T-helper 2 cell treated with Interferon-gamma antibody and Interleukin-4, amounts not matched to agents 5 μg/mL and 100 μg/mL, for 36 hours (primary cell): ENCODE measurements around the gene PRKAR1B.
A peak's percentile ranks its signal among the peaks of the same experiment; 100 is the strongest.

Experiments
- DNase-seq: peaks from one replicate; pipeline ENCODE4 v3.0.0; 2021; ENCODE audit warnings: low spot score
- H3K27ac Mint-ChIP-seq: one replicate; pipeline ENCODE4 v1.8.0; 2021; ENCODE audit warnings: mild to moderate bottlenecking, mixed read lengths
- H3K27me3 Mint-ChIP-seq: one replicate; pipeline ENCODE4 v1.8.0; 2021; ENCODE audit warnings: low read depth, mixed read lengths
- H3K36me3 Mint-ChIP-seq: one replicate; pipeline ENCODE4 v1.8.0; 2021; ENCODE audit warnings: low read depth, mixed read lengths
- H3K4me1 Mint-ChIP-seq: one replicate; pipeline ENCODE4 v1.8.0; 2021; ENCODE audit warnings: low read depth, mixed read lengths
- H3K4me3 Mint-ChIP-seq: one replicate; pipeline ENCODE4 v1.8.0; 2022; ENCODE audit warnings: mild to moderate bottlenecking, moderate library complexity, mixed read lengths
- H3K9me3 Mint-ChIP-seq: one replicate; pipeline ENCODE4 v1.8.0; 2021; ENCODE audit warnings: mixed read lengths

The PRKAR1B gene

GRCh38 chr7:534959-535358 is 192.1 kb downstream of the PRKAR1B start:
- no peaks in the 10 kb centered on the region for H3K27me3 Mint-ChIP-seq
- no peak overlapping the region for H3K27ac Mint-ChIP-seq
- no peaks in the 10 kb centered on the region for H3K36me3 Mint-ChIP-seq
- no peaks in the 10 kb centered on the region for H3K4me1 Mint-ChIP-seq
- H3K4me3 Mint-ChIP-seq: no peak overlapping the region
- DNase-seq: no peak
- no peaks in the 10 kb centered on the region for H3K9me3 Mint-ChIP-seq

DNA sequence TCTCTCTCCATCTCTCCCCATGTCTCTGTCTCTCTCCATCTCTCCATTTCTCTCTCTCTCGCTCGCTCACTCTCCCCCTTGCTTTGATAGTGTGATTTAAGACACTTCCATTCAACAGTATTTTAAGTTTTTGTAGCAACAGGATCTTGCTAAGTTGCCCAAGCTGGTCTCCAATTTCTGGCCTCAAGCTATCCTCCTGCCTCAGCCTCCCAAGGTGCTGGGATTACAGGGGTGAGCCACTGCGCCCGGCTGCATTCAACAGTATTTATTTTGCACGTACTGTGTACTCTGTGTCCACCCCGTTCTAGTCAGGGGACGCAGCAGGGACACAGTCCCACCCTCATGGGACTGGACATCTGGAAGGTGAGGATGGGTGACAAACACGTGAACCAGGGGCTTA is 193.0 kb downstream of the PRKAR1B start:
- Mint-ChIP-seq H3K4me1 (no peaks in the 10 kb centered on the region), H3K4me3 (no peak overlapping the region), H3K27ac (no peak overlapping the region), H3K9me3 (no peaks in the 10 kb centered on the region), H3K36me3 (no peaks in the 10 kb centered on the region), H3K27me3 (no peaks in the 10 kb centered on the region)
- no peak for DNase-seq

- H3K4me3 Mint-ChIP-seq: no peak overlapping the region
- no peaks in the 10 kb centered on the region for H3K36me3 Mint-ChIP-seq
- no peak for DNase-seq
- H3K4me1 Mint-ChIP-seq: no peaks in the 10 kb centered on the region
- H3K27me3 Mint-ChIP-seq: no peaks in the 10 kb centered on the region
- H3K27ac Mint-ChIP-seq: no peak overlapping the region
- H3K9me3 Mint-ChIP-seq: no peaks in the 10 kb centered on the region
These were observed 193.8 kb downstream of the PRKAR1B start for GRCh38 chr7:533266-533665.

DNA sequence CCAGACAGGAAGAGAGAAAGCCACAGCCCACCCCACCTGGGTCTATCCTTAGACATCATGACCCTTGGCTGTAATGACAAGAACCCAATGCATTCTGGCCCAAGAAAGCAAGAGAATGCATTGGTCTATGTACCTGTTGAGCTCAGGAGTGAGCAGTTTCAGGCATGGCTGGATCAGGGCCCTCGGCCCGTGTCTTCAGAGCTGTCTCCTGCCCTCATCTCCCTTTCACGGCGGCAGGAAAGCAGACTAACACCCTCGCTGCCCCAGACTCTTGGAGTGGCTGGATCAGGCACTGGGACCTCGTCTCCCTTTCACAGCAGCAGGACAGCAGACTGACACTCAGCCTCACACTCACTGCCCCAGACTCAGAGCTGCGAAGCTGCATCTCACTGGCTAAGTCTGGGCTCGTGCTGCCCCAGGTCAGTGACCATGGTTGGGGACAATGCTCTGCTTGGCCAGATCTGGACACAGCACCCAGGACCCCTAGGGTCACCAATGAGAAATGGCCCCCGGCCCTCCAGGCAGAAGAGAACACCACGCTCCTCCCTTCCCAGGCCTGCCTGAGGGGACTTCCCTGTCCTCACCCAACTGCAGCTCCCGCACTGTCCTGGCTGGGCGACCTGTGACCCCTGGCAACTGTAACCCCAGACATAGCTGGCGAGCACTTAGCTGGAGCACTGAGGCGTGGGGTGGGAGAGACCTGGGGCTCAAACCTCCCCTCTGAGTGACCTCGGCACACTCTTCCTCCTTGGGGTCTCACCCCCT is 194.5 kb downstream of the PRKAR1B start:
- Mint-ChIP-seq H3K36me3 (no peaks in the 10 kb centered on the region), H3K4me3 (no peak overlapping the region), H3K4me1 (no peaks in the 10 kb centered on the region), H3K27ac (no peak overlapping the region), H3K9me3 (no peaks in the 10 kb centered on the region), H3K27me3 (no peaks in the 10 kb centered on the region)
- DNase-seq: no peak

- Mint-ChIP-seq H3K27me3 (no peaks in the 10 kb centered on the region), H3K9me3 (no peaks in the 10 kb centered on the region), H3K27ac (no peak overlapping the region), H3K36me3 (no peaks in the 10 kb centered on the region), H3K4me1 (no peaks in the 10 kb centered on the region), H3K4me3 (no peak overlapping the region)
- no peak for DNase-seq
These were observed 195.3 kb downstream of the PRKAR1B start for GRCh38 chr7:531777-532176.

GRCh38 chr7:528451-528850 is 198.6 kb downstream of the PRKAR1B start:
- peaks cover 17% of the 10 kb centered on the region for H3K27me3 Mint-ChIP-seq
- no peak overlapping the region for H3K4me3 Mint-ChIP-seq
- no peak overlapping the region for H3K27ac Mint-ChIP-seq
- H3K4me1 Mint-ChIP-seq: no peaks in the 10 kb centered on the region
- DNase-seq: no peak
- no peaks in the 10 kb centered on the region for H3K9me3 Mint-ChIP-seq
- H3K36me3 Mint-ChIP-seq: no peaks in the 10 kb centered on the region

DNA sequence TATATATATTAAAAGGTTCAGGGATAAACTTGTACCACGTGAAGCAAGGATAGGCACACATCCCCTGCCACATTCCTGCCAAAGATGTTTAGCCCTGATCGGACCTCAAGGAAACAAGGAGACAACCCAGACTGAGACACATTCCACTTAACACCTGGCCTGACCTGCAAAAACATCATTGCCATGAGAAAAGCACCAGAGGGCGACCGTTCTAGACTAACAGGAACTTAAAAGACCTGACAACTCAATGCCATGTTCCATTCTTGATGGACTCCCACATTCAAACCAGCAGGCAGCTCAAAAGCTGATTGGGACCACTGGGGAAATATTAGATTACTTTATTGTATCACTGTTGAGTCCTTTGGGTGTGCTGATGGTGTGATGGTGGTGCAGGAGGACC is 199.4 kb downstream of the PRKAR1B start:
- H3K36me3 Mint-ChIP-seq: no peaks in the 10 kb centered on the region
- H3K9me3 Mint-ChIP-seq: no peaks in the 10 kb centered on the region
- DNase-seq: no peak
- H3K27ac Mint-ChIP-seq: no peak overlapping the region
- H3K27me3 Mint-ChIP-seq: peaks cover 21% of the 10 kb centered on the region
- H3K4me1 Mint-ChIP-seq: no peaks in the 10 kb centered on the region
- H3K4me3 Mint-ChIP-seq: no peak overlapping the region

GRCh38 chr7:526460-527034 is 200.5 kb downstream of the PRKAR1B start:
- Mint-ChIP-seq H3K4me3 (no peak overlapping the region), H3K36me3 (no peaks in the 10 kb centered on the region), H3K9me3 (no peaks in the 10 kb centered on the region), H3K27me3 (peaks cover 24% of the 10 kb centered on the region), H3K4me1 (no peaks in the 10 kb centered on the region), H3K27ac (no peak overlapping the region)
- DNase-seq: no peak

GRCh38 chr7:525740-526139 is 201.3 kb downstream of the PRKAR1B start:
- no peaks in the 10 kb centered on the region for H3K36me3 Mint-ChIP-seq
- no peaks in the 10 kb centered on the region for H3K4me1 Mint-ChIP-seq
- no peak overlapping the region for H3K27ac Mint-ChIP-seq
- no peak overlapping the region for H3K4me3 Mint-ChIP-seq
- no peaks in the 10 kb centered on the region for H3K9me3 Mint-ChIP-seq
- DNase-seq: no peak
- H3K27me3 Mint-ChIP-seq: peaks cover 32% of the 10 kb centered on the region

- Mint-ChIP-seq H3K4me1 (no peaks in the 10 kb centered on the region), H3K9me3 (no peaks in the 10 kb centered on the region), H3K36me3 (no peaks in the 10 kb centered on the region), H3K27ac (no peak overlapping the region), H3K27me3 (peaks cover 33% of the 10 kb centered on the region), H3K4me3 (no peak overlapping the region)
- DNase-seq: no peak
These were observed 202.3 kb downstream of the PRKAR1B start for GRCh38 chr7:524800-525199.

- no peaks in the 10 kb centered on the region for H3K36me3 Mint-ChIP-seq
- H3K4me3 Mint-ChIP-seq: no peak overlapping the region
- no peak for DNase-seq
- H3K4me1 Mint-ChIP-seq: no peaks in the 10 kb centered on the region
- no peak overlapping the region for H3K27ac Mint-ChIP-seq
- H3K9me3 Mint-ChIP-seq: no peaks in the 10 kb centered on the region
- peaks cover 33% of the 10 kb centered on the region for H3K27me3 Mint-ChIP-seq
These were observed 203.4 kb downstream of the PRKAR1B start for GRCh38 chr7:523347-524336.

DNA sequence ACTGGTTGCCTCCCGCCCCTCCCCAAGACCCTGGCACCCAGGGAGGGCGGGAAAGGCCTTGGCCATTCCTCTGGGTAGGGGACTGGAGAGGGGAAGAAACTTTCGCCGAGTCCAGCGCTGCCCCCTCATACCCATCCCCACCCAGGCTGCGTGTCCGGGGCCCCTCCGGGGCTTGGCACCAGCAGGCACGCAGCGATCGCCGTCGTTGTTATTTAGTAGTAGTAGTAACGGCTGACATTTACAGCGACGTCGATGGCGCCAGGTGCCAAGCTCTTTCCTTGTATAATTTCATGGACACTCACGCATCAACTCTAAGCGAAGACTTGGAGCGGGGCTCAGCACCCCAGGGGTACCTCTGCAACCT is 204.1 kb downstream of the PRKAR1B start:
- H3K4me3 Mint-ChIP-seq: no peak overlapping the region
- no peak for DNase-seq
- H3K27me3 Mint-ChIP-seq: peaks cover 38% of the 10 kb centered on the region
- no peaks in the 10 kb centered on the region for H3K9me3 Mint-ChIP-seq
- no peak overlapping the region for H3K27ac Mint-ChIP-seq
- no peaks in the 10 kb centered on the region for H3K4me1 Mint-ChIP-seq
- no peaks in the 10 kb centered on the region for H3K36me3 Mint-ChIP-seq

- Mint-ChIP-seq H3K4me1 (peaks cover 2% of the 10 kb centered on the region), H3K27me3 (peaks cover 42% of the 10 kb centered on the region), H3K4me3 (no peak overlapping the region), H3K36me3 (no peaks in the 10 kb centered on the region), H3K27ac (no peak overlapping the region), H3K9me3 (no peaks in the 10 kb centered on the region)
- DNase-seq: peak; percentile 30
These were observed 204.8 kb downstream of the PRKAR1B start for GRCh38 chr7:522071-522950.
